IPS-NIHi11 (cell line): ENCODE measurements around the gene SCG3.
"Not testable (repeated sequence)": the region's sequence is repeated elsewhere in the genome, so short reads cannot be mapped to it uniquely, and the experiment has no call there.

Experiments used
- DNase-seq: peaks from one replicate; pipeline ENCODE4 v3.0.0; 2012; ENCODE audit warnings: mixed read lengths, low spot score

The SCG3 gene

GRCh38 chr15:51681303-51681963, at the start of gene SCG3:
Gene SCG3, plus strand, starts transcription at chr15:51681503. Its CDS starts 253 bp downstream, at chr15:51681756.
- DNase-seq: peak; percentile 88

DNA sequence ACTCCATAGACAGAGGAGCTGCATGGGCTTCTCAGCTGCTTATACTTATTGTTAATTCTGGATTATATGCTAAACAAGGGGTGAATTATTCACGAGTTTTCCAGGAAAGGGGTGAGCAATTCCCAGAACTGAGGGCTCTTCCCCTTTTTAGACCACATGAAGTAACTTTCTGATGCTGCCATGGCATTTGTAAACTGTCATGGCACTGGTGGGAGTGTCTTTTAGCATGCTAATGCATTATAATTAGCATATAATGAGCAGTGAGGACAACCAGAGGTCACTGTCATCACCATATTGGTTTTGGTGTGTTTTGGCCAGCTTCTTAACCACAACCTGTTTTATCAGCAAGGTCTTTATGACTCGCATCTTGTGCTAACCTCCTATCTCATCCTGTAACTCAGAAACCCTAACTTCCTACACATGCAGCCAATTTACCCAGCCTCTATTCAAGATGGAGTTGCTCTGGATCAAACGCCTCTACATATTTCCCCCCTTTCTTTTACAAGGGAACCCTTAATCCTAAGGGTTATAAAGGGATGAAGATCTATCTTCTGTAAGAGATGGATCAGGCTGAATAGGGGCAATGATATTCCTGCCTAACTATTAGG, 46.6 kb upstream of the SCG3 start:
- no peak for DNase-seq

GRCh38 chr15:51641490-51642130, 39.7 kb upstream of the SCG3 start:
- no peak for DNase-seq

DNA sequence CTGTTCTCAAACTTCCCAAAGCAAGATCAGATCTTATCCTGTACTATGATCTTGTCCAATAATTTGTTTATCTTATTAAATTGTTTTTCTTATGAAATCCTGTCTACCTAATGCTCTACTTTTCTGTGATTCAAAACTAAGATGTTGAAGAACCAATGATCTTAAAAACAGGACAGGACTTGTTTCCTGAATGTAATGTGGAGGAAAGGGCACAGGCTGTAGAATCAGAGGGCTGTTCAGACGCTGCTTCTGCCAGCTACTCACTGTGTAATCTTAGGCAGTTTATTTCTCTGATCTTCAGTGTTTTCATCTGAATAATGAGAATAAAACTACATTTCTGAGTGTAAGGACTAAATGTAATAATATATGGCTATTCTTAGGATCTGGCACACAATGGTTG, 38.6 kb upstream of the SCG3 start:
- DNase-seq: no peak

GRCh38 chr15:51647128-51647562, 34.2 kb upstream of the SCG3 start:
- no peak for DNase-seq

GRCh38 chr15:51648101-51648500, 33.2 kb upstream of the SCG3 start:
- not testable (repeated sequence) for DNase-seq

- DNase-seq: not testable (repeated sequence)
These were observed 32.7 kb upstream of the SCG3 start for GRCh38 chr15:51648643-51649042.

DNA sequence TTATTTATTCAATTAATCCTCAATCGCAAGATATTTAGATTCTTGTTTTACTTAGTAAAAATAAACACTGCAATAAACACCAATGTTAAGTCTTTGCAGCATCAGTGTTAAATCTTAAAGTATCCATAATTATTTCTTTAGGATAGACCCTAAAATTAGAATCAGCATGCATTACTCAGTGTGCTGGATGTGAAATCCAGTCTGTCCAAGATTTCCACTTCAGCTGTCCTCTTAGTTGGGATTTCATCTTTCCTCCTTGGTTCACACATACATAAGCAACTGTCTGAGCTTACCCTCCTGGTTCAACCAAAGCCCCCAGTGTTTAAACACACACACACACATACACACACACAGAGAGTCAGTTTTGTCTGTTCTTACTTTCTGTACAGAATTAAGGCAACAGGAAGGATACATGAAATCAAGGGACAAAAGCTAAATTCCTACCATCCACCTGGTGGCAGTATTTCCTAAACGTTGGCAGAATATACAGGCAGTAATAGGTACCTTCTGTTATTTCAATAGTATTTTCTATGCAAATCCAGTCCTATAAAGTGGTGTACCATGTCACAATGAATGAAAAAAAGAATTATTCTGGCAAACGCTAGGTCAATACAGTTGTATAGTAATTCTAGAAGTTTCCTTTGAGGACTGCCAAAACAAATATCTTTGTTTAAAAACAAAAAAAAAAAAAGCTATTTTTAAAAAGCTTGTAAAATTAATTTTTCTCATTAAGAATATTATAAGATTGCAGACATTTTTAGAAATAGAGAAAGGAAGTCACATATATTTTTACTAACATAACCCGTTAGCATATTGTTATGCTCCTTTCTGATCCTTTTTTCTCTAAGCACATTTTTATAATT, 31.4 kb upstream of the SCG3 start:
- DNase-seq: peak; percentile 53

DNA sequence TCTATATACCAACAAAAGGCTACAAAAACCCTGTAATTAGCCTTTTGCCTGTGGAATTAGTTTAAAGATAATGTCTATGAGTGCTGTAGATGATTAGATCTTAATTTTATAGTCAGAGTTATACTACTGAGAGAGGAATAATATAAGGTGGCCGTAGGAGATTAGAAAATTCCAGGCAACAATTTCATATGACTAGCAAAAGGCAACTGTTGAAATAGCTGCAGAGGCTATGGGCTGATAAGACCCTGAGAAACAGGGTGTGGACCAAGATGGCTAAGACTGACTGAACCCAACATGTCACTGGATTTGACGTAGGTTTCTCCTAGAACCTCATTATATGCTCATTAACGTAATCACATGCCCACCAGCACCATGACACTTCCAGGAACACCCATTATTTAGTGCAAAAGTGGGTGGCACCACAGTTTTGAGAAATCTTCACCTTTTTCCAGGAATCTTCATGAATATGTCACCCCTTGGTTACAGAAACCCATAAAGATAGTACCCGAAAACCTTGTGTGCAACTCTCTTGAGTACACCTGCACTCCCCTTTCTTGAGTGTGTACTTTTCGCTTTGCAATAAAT, 29.1 kb upstream of the SCG3 start:
- DNase-seq: no peak

GRCh38 chr15:51655401-51656057, 25.8 kb upstream of the SCG3 start:
- not testable (repeated sequence) for DNase-seq

GRCh38 chr15:51658664-51659063, 22.6 kb upstream of the SCG3 start:
- DNase-seq: no peak

GRCh38 chr15:51661072-51661471, 20.2 kb upstream of the SCG3 start:
- no peak for DNase-seq

- no peak for DNase-seq
These were observed 13.8 kb upstream of the SCG3 start for GRCh38 chr15:51667478-51667877.

DNA sequence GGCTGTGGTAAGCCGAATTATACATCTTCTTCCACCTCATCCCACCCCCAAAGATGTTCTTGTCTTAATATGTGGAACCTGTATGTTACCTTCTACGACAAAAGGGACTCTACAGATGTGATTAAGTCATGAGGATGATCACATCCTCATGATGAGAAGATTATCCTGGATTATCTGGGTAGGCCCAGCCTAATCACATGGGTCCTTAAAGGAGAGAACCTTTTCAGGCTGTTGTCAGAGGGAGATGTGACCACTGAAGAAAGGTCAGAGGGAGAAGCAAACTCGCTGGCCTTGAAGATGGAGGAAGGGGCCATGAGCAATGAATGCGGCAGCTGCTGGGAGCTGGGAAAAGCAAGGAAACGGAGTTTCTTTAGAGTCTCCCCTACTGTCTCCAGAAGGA, 12.9 kb upstream of the SCG3 start:
- no peak for DNase-seq

DNA sequence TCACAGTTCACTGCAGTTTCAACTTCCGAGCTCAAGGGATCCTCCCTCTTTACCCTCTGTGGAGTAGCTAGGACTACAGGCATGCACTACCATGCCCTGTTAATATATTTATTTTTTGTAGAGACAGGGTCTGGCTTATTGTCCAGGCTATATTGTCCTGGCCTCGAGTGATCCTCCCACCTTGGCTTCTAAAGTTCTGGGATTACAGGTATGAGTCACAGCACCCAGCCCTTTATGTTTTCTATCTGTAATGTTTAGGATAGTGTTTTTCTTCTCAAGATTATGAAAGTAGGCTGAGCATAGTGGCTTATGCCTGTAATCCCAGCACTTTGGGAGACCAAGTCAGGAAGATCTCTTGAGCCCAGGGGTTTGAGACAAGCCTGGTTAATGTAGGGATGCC, 11.9 kb upstream of the SCG3 start:
- no peak for DNase-seq

- peak; percentile 13 for DNase-seq
These were observed 9.1 kb upstream of the SCG3 start for GRCh38 chr15:51672155-51672687.

- no peak for DNase-seq
These were observed 8.1 kb upstream of the SCG3 start for GRCh38 chr15:51672913-51673857.

- no peak for DNase-seq
These were observed 6.1 kb upstream of the SCG3 start for GRCh38 chr15:51675234-51675633.

GRCh38 chr15:51677021-51677420, 4.3 kb upstream of the SCG3 start:
- no peak for DNase-seq

DNA sequence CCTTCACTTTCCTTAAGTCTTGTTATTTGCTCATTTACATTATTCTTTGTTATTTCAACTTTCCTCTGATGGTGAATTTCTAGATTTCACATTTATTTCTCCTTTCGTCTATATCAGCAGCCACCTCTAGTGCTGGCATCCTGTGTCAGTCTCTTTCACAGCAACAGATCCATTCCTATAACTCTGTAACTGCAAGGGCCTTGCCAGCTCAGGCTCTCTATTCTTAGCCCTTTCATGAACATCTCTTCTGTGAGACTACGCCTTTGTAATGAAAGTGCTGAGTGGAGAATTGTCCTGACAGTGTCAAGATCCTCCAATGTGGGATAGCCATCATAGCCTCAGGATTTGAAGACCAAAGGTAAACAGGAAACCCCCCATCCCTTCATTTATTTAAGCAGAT, 3.9 kb upstream of the SCG3 start:
- DNase-seq: no peak
